Astrocyte (in vitro differentiated cells and primary cell): Measurements from ENCODE around the gene CLTC. TPM values are rescaled to one million over a fixed set of nuclear protein-coding genes. Genes with fewer than 3 reads are reported as not detected.

Source experiments
- DNase-seq: peaks from one replicate; pipeline ENCODE4 v3.0.0-alpha.2; 2010; ENCODE audit warnings: low read depth
- FAIRE-seq: peaks from 2 replicates; lab custom pipeline; 2011; peaks lifted over from hg19 to GRCh38; lab: Jason Lieb, UNC
- H2AFZ ChIP-seq: 2 replicates; pipeline ENCODE4 v1.6.0; 2012; ENCODE audit warnings: low read depth, low read length, inconsistent platforms
- H3K27ac ChIP-seq: 2 replicates; pipeline ENCODE4 v1.5.1; 2011; ENCODE audit warnings: low read depth, low read length, inconsistent platforms
- H3K27me3 ChIP-seq: 2 replicates; pipeline ENCODE4 v1.6.0; 2011; ENCODE audit warnings: low read length, inconsistent platforms; ENCODE audit not compliant: insufficient read depth
- H3K36me3 ChIP-seq: 2 replicates; pipeline ENCODE4 v1.5.1; 2011; ENCODE audit warnings: low read length, inconsistent platforms; ENCODE audit not compliant: insufficient read depth
- H3K4me1 ChIP-seq: 2 replicates; pipeline ENCODE4 v1.5.1; 2011; ENCODE audit warnings: low read length, inconsistent platforms; ENCODE audit not compliant: insufficient read depth
- H3K4me2 ChIP-seq: 2 replicates; pipeline ENCODE4 v1.6.0; 2012; ENCODE audit warnings: low read length, inconsistent platforms
- H3K4me3 ChIP-seq: 2 replicates; pipeline ENCODE4 v1.5.1; 2011; ENCODE audit warnings: low read depth, mild to moderate bottlenecking, low read length, inconsistent platforms; ENCODE audit not compliant: insufficient read depth
- H3K79me2 ChIP-seq: 2 replicates; pipeline ENCODE4 v1.6.0; 2012; ENCODE audit warnings: mild to moderate bottlenecking, low read length, inconsistent platforms; ENCODE audit not compliant: insufficient read depth
- H3K9ac ChIP-seq: 2 replicates; pipeline ENCODE4 v1.6.0; 2012; ENCODE audit warnings: mild to moderate bottlenecking, low read length, inconsistent platforms
- H3K9me3 ChIP-seq: 2 replicates; pipeline ENCODE4 v1.5.1; 2012; ENCODE audit warnings: low read depth, mild to moderate bottlenecking, low read length, inconsistent platforms; ENCODE audit not compliant: insufficient read depth
- H4K20me1 ChIP-seq: 2 replicates; pipeline ENCODE4 v1.6.0; 2012; ENCODE audit warnings: low read length, inconsistent platforms; ENCODE audit not compliant: insufficient read depth
- H3K27ac Mint-ChIP-seq: one replicate; pipeline ENCODE4 v1.8.0; 2021; ENCODE audit warnings: mild to moderate bottlenecking, mixed read lengths; ENCODE audit not compliant: unreplicated experiment
- H3K27me3 Mint-ChIP-seq: one replicate; pipeline ENCODE4 v1.8.0; 2021; ENCODE audit warnings: low read depth, mixed read lengths; ENCODE audit not compliant: unreplicated experiment
- H3K36me3 Mint-ChIP-seq: one replicate; pipeline ENCODE4 v1.8.0; 2021; ENCODE audit warnings: low read depth, mixed read lengths; ENCODE audit not compliant: unreplicated experiment
- H3K4me1 Mint-ChIP-seq: one replicate; pipeline ENCODE4 v1.8.0; 2021; ENCODE audit warnings: low read depth, mixed read lengths; ENCODE audit not compliant: unreplicated experiment
- H3K4me3 Mint-ChIP-seq: one replicate; pipeline ENCODE4 v1.8.0; 2021; ENCODE audit warnings: mild to moderate bottlenecking, moderate library complexity, mixed read lengths; ENCODE audit not compliant: unreplicated experiment
- H3K9me3 Mint-ChIP-seq: one replicate; pipeline ENCODE4 v1.8.0; 2021; ENCODE audit warnings: mild to moderate bottlenecking, mixed read lengths; ENCODE audit not compliant: unreplicated experiment
- EZH2 ChIP-seq: IDR thresholded peaks from 2 replicates; pipeline ENCODE4 v1.6.1; 2012; ENCODE audit warnings: mild to moderate bottlenecking, low read length, inconsistent platforms; ENCODE audit not compliant: insufficient read depth
- total RNA-seq: library from RNA; stranded (reverse); gene quantifications from 2 replicates; pipeline ENCODE4 v1.2.1, GENCODE V29; 2021
- TF ChIP-seq, protein P1 (sequence below): IDR thresholded peaks from 2 replicates; pipeline ENCODE4 v1.5.1; 2011; ENCODE audit warnings: low read depth, mild to moderate bottlenecking, inconsistent platforms, low read length, moderate library complexity; ENCODE audit not compliant: insufficient read depth

The CLTC gene
- total RNA-seq, 1 donor from 2014 or later, result 391 TPM

DNA sequence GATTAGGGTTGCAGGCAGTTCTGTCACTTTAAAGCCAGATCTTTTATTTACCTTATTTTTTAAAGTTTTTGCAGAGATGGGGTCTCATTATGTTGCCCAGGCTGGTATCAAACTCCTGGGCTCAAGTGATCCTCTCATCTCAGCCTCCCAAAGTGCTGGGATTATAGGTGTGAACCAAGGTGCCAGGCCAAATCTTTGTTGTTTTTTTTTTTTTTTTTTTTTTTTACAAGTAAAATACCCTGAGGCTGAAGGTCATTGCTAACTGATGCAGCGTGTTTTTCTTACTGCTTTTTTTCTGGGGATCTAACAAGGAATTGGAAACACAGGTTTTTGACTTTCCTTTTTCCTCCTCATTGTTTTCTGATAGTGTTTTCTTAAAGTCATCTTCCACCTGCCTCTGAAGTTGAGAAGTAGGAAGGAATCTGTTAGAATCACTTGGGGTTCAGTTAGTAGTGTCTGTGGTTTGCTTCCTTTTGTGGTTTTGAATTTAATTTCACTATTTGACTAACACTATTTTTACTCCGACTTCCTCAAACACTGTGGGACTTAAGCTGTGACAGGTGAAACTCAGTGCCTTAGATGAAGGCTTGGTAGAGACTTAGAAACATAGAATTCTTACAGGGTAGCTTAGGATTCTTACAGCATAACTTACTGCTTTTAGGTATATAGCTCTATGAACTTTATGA is 22.2 kb downstream of the CLTC start:
- Histone ChIP-seq H3K4me2 (no peak overlapping the region), H3K27ac (no peak overlapping the region), H4K20me1 (peaks cover 96% of the 10 kb centered on the region), H3K4me1 (no peaks in the 10 kb centered on the region), H3K9ac (no peak overlapping the region), H2AFZ (no peak overlapping the region), H3K4me3 (no peak overlapping the region), H3K36me3 (peaks cover 22% of the 10 kb centered on the region), H3K27me3 (no peaks in the 10 kb centered on the region), H3K79me2 (peaks cover 100% of the 10 kb centered on the region), H3K9me3 (no peaks in the 10 kb centered on the region)
- H3K9me3 Mint-ChIP-seq, result no peaks in the 10 kb centered on the region
- H3K27ac Mint-ChIP-seq, result no peak overlapping the region
- no peaks in the 10 kb centered on the region for H3K27me3 Mint-ChIP-seq
- peak overlapping the region; percentile 10 for H3K4me3 Mint-ChIP-seq
- peaks cover 45% of the 10 kb centered on the region for H3K4me1 Mint-ChIP-seq
- peaks cover 13% of the 10 kb centered on the region for H3K36me3 Mint-ChIP-seq
- DNase-seq (no peak), FAIRE-seq (no peak)
- TF ChIP-seq, protein P1, sequence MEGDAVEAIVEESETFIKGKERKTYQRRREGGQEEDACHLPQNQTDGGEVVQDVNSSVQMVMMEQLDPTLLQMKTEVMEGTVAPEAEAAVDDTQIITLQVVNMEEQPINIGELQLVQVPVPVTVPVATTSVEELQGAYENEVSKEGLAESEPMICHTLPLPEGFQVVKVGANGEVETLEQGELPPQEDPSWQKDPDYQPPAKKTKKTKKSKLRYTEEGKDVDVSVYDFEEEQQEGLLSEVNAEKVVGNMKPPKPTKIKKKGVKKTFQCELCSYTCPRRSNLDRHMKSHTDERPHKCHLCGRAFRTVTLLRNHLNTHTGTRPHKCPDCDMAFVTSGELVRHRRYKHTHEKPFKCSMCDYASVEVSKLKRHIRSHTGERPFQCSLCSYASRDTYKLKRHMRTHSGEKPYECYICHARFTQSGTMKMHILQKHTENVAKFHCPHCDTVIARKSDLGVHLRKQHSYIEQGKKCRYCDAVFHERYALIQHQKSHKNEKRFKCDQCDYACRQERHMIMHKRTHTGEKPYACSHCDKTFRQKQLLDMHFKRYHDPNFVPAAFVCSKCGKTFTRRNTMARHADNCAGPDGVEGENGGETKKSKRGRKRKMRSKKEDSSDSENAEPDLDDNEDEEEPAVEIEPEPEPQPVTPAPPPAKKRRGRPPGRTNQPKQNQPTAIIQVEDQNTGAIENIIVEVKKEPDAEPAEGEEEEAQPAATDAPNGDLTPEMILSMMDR, result no peak
- TF ChIP-seq EZH2, result no peak

DNA sequence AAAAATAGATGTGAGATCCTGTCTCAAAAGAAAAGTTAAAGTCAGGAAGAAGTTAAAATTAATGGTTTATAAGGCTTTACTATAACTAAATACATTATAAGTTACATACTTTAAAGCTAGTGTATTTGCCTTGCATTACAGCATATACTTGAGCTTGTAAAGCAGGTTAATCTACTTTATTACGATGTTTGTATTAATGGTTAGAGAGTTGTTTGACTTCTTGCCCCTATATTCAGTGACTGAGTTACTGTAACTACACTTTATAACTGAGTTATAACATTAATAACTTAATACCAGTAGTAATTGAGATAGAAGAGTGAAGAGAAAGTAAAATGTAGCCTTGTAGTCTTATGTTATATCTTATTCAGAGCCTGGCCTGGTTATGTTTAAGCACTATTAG is 22.9 kb downstream of the CLTC start:
- peaks cover 50% of the 10 kb centered on the region for H3K4me1 Mint-ChIP-seq
- Histone ChIP-seq H3K79me2 (peaks cover 100% of the 10 kb centered on the region), H3K27ac (no peak overlapping the region), H3K4me2 (no peak overlapping the region), H3K9ac (no peak overlapping the region), H3K4me1 (no peaks in the 10 kb centered on the region), H4K20me1 (peaks cover 98% of the 10 kb centered on the region), H3K9me3 (no peaks in the 10 kb centered on the region), H2AFZ (no peak overlapping the region), H3K4me3 (no peak overlapping the region), H3K36me3 (peaks cover 27% of the 10 kb centered on the region), H3K27me3 (no peaks in the 10 kb centered on the region)
- FAIRE-seq, result no peak
- H3K27me3 Mint-ChIP-seq, result no peaks in the 10 kb centered on the region
- H3K36me3 Mint-ChIP-seq, result peaks cover 18% of the 10 kb centered on the region
- no peak overlapping the region for H3K27ac Mint-ChIP-seq
- peak overlapping the region; percentile 7 for H3K4me3 Mint-ChIP-seq
- DNase-seq, result no peak
- no peaks in the 10 kb centered on the region for H3K9me3 Mint-ChIP-seq
- TF ChIP-seq, protein P1, result no peak
- TF ChIP-seq EZH2, result no peak
